HTERT RPE-1 (cell line): ENCODE data around the gene ZSWIM6.

Source experiments
- in situ Hi-C: fragments of 300-500 bp; cut with MboI; formaldehyde crosslinking; loops from 4 replicates; pipeline ENCODE4 v1.14.3; 2020; ENCODE audit warnings: low sequenced_read_pairs

The ZSWIM6 gene

DNA sequence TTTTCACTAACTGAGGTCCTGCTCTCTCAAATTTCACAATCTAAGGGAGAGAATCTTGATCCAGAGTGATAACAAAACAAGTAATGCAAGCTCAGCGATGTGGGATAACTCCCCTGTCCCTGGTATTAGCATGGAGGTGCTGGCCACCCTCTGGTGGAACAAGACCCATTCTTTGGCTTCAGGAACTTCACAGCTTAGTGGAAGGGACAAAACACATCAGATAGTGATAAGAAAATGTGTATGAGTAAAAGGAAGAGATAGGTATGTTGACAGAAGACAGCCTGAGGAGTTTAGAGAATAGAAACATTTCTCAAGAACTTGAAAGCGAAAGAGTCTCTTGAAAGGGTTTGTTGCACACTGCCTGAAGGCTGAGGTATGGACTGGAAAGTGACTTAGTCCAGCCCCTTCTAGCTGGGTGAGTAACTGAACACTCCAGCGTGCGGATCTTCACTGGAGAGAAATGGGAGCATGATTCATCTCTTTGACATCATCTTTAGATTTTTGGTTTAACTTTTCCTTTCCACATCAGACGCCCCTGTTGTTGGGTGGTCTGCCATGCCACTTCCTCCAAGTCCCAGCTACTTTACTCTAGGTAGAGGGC, 25.4 kb upstream of the ZSWIM6 start:
- in situ Hi-C loops = no loop called here

DNA sequence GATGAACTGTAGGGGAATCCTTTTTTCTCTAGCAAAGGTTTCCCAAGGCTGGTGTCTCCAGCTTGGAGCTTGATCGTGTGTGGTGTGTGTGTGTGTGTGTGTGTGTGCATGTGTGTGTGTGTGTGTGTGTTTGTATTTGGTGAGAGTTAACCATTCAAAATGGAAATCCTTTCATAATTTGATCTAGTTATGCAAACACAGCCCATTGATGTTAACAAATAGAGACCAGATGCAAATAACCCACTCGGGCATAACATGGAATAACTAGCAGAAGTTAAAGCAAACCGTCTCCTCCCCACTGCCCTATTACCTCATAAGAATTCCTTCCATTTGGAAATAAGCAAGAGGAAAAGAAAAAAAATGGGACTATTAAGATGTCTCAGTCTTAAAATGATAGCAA, 24.9 kb upstream of the ZSWIM6 start:
- in situ Hi-C loops = no loop called here

DNA sequence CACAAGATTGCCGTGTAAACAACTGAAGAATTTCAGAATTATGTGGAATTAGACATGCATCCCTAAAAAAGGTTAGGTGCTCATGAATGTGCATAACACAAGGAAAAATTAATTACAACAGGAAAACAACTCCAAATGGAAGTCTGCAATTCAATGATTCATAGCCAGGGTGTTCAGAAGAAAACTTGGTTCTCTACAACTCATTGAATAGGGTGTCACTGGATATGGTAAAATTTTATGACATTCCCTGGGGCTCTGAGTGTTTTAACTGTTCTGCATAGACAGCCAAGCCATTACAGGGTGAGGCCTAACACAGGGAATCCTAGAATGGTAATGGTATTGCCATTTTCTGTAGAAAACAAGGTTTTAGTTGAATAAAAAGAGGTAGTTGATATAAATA, 24.4 kb upstream of the ZSWIM6 start:
- in situ Hi-C loops = no loop called here

DNA sequence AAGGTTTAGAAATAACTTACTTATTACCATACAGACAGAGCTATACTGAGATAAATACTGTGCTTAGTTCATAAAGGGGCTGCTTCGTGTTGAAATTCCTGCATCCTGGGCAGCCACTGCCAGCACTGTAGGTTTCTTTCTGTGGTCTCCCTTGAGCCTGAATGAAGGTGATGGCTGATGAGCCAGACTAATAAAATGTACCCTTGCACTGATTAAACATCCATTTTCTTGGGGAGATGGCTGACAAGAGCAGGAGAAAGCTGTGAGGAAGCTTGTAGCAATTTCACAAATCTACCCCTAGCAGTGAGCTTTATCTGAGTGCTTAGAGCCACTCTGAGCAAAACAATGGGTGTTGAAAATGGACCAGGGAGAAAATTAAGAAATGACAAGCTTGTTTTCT, 23.3 kb upstream of the ZSWIM6 start:
- in situ Hi-C loops = no loop called here

DNA sequence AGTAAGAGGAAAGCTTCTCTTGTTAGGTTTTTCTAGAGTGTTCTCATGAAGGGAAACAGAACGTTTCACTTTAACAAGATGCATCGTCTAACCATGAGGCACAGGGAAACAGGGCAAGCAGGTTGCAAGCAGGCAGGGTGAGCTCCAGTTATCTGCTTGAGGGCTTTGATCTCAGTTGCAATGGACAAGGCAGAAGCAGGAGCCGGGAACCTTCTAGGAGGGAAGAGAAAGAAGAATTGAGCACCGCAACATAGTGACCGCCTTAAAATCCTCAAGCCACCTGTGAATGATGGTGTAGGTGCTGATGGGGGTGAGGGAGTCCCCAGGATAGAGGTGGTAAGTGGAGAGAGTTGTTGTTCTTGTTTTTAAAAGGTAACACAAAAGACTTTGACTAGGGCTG, 22.9 kb upstream of the ZSWIM6 start:
- in situ Hi-C loops = no loop called here

DNA sequence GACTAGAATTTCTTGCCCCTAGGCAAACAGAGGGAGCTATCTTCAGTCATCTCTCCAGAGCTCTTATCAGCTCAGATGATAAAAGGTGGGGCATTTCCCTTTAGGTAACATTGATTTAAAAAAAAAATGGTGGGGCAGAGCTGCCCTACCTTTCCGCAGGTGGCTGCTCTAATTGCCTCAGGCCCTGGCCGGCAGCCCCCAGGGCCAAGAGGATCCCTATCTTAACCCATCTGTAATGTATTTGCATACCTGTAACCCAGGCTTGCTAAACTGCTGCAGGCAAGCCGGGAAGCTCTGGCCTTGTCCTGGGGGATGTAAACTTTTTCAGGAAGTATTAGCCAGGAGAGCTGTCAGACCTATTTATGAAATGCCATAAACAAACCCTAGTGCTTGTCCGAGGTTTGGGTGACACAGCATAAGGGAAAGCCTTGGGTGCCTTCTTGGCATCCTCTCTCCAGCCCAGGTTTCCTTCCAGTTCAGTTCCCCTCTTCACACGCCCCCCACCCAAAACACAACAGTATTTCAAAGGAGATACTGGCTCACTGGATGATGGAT, 20.9 kb upstream of the ZSWIM6 start:
- in situ Hi-C loops = no loop called here

DNA sequence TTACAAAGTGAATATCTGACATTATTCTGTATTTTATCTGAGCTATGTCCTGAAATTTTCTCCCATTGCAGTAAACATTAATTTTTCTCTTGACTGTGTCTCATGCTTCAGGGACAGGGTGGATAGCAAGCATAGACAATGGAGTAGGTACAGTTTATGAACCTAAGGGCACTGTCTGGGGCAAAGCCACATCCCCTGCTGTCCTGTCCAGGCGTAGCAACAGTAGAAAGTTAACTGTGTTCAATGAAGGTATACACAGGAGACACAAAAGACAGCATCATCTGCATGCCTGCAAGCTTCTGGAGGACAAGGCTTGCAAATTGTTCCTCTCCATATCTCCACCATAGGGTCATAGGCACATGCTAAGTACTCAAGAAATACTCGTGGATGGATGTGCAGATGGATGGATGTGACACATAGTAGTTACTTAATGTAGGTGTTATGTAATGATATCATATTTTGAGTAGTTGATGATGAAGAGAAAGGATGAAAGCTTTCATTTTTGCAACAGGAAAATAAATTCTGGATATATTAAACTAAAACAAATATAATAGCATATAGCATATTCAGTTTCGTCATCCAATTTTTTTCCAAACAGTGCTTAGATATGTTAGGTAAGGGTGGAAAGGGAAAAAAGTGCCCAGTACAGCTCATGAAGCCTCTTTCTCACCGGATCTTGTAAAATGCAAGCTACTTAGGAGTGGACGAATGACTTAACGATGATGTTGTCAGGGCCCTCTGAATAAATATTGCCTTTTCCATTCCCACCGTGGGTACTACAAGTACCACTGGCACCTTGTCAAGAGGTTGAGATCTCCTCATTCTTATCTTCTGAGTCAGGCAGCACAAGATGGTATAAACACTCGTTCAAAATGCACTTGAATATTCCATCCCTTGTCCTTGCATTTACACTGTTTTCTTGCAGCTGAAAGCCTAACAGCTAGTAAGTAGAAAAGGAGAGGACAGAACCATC, 19.9 kb upstream of the ZSWIM6 start:
- in situ Hi-C loops = no loop called here

DNA sequence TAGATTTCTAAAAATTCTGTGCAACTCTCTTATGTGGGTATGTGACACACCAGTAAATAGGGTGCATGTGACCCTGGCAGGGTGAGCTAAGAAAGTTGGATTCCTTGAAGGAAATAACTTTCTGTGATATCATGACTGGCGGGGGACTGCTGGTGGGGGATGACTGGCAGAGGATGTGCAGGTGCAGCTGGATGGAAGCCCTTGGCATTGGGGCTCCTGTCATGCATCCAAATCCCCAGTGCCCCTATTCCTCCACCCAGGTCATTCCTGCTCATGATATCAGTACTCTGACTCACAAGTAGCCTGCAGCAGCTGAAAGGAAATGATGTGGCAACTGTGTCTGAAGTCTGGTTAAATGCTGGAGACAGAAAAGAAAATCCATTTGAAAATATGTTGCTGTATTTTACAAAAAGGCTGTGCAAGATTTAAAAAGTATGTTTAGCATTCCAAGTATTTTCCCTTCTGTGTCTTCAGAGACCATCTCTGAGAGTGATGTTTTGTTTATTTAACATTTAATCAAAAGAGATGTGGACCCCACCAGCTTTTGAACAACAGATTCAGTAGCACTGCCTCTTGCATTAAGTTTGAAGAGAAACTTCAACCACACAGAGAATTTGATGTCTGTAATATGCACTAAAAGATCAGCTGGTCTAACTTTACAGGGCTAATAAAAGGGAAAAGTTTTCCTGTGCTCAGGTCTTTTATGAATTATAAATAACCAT, 17.9 kb upstream of the ZSWIM6 start:
- in situ Hi-C loops = no loop called here

DNA sequence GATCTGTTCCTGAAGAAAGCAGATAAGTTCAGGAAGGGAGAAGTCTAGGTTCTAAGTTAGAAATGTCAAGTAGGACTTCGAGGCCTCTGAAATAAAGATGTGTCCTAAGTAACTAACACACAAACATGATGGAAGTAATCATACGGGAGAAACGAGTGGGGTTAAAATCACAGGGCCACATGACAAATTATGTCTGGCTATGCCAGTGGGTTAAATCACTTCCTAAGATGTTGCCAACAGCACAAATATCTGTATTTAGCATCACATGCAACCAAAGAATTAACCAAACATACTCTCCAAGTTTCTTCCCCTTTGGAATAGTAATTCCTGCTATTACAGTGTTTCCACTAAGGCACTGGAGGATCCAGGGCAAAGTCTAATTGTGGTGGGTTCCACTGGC, 13.7 kb upstream of the ZSWIM6 start:
- in situ Hi-C loops = no loop called here

DNA sequence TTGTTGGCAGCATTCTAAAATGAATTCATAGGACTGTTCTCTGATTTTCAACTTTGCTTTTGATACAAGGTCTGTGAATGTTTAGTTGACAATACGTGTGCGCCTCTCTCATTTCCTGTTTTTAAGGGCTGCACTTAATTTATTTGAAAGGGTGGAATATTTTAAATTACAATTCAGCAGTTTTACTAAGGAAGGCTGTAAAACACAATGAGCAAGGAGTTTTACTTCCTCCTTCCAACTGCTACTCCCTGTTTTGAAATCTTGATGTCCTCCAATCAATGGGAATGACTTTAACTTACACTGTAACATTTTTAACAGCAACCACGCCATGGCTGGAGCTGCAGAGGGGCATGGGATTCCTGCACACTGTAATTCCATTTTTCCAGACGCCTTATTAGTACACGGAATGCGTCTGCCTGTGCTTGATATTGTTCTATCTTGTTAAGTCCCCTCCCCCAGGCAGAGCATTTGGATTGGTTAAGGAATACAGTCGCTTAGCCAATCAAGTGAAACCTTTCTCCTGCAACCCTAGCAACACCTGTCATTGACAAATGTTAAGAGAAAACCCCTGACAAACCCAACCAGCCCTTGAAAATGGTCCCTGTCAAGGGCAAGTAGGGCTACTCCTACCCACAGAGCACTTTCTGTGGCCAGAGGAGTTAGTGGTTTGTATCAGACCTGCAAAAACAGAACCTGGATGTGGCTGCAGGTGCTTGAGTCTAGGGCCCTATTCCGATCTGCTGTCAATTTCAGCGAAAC, 12.5 kb upstream of the ZSWIM6 start:
- in situ Hi-C loops = no loop called here

DNA sequence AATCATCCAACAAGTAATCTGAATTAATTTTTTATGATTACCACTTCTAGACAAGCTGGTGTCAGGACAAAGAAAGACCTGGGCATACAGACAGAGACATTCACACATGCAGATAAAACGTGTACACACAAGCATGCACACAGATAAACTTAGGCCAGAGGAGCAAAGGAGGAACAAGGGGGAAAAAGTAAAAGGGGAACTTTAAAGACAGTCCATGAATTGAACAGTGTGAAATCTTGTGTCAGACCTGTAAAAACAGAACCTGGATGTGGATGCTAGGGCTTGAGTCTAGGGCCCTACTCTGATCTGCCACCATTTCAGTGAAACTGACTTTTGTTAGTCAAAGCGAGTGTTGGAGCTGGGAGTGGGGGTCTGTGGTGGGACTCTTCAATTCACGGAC, 11.2 kb upstream of the ZSWIM6 start:
- in situ Hi-C loops = no loop called here

DNA sequence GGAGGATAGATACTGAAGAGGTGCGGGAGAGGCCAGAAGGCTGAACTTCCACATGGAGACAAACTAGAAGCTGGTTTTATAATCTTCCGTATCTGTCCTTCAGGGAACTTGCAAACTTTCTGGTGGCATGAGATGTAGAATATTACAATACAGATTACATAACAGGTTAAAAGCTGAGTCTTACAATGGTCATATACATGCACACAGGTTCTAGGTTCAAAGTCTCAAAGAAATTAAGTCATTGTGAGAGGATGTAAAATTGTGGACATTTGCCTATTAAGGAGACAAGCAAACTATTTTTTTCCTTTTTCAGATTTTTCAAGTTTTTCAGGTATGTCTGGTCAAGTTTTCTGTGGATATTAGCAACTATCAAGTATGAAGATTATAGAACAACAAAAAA, 10.4 kb upstream of the ZSWIM6 start:
- in situ Hi-C loops = no loop called here

DNA sequence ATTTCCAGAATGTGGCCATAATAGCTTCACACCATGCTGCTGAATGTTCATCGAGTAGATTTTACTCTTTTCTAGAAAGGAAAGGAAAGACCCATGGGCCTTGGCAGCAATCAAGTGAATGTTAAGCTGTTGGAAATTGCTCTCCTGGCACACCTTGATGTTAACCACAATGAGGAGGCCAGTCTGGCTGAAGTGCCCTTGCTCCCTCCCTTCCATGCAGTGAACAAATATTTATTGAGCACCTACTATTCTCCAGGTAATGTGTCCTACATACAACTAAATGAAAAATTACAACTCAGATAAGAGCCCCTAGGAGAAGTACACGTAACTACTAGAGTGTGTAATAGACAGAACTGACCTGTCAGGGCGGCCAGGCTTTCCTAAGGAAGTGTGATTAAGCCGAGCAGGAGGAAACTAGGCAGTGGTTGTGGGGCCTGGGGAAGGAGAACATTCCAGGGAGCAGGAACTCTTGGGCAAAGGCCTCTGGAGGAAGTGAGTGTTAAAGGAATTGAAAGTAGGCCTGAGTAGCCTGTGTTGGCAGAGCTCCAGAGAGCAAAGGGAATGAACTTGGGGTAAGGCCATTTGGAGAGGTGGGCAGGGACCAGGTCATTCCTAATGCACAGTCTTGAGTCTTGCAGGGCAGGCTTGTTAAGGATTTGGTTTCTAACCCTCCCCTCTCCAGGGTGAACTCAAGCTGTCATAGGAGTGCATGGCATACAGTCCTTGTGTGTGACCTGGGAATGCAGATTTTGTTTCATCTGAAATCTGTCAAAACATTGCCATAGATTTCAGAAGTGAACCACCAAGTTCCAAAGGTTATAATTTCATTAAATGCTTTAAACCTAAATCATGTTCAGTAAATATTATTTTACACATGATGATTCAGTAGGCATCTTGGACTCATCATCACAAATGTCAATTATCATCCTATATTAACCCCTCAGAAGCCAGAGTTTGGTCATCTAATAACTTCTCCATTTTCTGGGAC, 9.0 kb upstream of the ZSWIM6 start:
- in situ Hi-C loops = no loop called here

DNA sequence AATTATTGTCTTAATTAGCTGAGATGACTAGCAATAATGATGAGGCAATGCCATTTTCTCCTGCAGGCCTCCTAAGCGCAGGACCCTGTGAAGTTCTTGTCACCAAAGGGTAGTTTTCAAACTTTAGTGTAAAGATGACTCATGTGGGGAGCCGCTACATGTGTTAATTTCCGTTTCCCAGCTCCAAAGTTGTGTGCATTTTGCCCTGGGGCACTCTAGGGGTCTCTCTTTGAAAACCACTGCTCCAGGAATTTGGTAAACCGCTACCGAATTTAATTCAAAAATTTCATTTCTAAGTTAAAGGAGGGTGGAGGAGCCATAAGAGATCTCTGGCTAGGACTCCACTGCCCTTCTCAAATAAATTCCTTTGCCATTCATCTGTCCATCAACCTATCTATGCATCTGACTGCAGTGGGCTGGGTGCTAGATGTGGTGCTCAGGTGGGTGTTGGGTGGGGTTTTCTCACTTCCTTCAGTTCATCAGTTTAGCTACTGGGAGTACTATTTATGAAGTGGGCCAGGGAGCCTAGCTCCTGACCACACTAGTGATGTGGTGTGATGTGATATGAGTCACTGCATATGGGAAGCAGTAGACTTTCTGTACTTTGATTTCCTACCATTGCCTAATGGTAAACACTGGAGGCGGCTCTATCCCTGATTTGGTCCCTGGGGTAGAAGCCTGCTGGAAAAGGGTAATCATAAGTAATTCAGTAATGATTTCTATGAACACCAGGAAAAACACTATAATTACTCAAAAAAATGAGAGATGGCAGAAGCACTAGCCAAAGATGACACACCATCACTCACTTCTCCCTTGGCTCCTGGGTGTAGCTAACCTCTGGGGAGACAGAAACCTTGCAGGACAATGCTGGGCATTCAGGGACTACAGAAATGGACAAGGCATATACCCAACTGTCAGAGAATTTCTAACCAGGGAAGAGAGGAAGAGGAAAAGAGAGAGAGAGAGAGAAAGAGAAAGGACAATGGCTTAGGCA, 4.0 kb upstream of the ZSWIM6 start:
- in situ Hi-C loops = no loop called here

DNA sequence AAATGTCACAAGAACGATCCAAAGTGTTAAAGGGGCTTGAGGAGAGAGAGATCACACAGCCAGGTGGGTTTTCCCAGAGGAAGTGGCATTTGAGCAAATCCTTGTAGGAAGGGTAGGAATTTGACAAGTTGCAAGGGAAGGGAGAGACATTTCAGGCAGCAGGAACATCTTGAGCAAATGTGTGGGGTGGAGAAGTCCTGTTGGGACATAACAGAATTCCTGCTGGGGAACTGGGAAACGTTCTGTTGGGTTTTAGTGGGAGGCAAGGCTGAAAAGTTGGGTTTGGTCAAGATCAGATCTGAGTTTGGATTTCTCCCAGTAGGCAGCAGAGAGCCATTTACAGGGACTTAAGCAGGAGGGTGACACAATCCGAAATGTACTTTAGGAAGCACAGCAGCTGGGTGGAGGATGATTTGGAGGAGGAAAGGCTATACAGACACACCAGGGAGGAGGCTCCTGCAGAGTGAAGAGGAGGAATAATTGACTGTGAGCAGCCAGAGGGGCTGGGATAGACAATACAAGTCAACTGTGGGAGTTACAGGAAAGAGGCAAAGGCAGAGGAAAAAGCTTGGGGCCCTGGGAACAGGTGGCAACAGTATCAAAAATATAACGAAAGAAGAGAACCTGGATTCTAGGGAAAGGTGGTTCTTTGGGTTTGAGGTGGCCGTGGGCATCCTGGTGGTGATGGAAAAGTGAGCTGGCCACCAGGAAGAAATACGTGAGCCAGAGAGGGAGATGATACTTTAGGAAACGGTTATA, 3.1 kb upstream of the ZSWIM6 start:
- in situ Hi-C loops = no loop called here

DNA sequence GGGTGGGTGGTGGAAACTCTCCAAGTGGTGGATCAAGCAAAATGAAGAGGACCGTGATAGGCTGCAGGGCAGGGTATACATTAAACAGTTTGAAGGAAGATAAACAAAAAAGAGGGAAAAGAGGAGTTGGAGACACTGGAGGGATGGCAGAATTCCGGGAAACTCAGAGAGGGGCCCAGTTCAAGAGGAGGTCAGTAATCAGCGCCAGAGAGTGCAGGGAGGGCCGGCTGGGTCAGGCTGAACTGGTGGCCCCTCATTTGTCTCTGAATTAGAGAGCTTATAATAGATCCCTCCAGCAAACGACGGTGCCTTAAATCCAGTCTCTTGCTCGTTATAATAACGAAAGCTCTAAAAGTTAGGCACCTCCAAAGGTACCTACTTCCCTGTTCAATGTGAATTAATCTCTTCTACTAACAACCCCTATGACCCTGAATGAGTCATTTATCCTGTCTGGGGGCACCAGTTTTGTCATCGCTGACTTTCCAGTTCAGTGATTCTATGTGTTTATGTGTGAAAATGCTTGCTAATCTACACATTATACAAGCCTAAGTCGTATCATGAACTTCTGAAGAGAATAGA, 2.4 kb upstream of the ZSWIM6 start:
- in situ Hi-C loops = no loop called here

DNA sequence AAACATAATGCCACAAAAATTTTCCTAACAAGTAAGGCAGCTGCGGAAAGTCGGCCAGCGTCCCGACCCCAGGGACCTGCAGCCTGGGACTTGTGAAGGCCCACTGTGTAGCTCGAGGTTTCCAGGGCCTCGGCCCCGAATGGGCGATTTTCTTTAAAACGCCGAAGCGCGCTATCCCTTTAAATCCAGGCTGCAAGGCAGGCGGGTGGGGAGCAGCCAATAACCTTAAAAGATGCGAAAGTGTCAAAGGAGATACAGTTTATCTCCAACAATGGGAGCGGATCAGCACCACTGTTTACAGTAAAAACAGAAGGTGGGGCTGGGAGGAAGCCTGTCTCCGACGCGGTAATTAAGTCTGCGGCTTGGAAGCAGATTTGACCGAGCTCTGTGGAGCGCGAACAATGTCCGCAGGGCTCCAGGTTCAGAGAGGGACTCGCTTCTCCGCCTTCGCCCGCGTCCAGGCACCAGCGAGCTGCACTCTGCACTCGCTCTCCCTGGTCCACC, 1.7 kb upstream of the ZSWIM6 start:
- in situ Hi-C loops = no loop called here
